ENCODE measurements around the gene SEZ6. TPM values are rescaled to one million over a fixed set of nuclear protein-coding genes. Genes with fewer than 3 reads are reported as not detected.

The SEZ6 gene
- total and polyA plus RNA-seq, 10 of the 15 experiments (the other 5 are each of a cell fraction or from before 2014, with no cell fraction given) = 0.05 to 0.87 (median 0.17) TPM; not detected in 4

GRCh38 chr17:28992625-28993600, 12.9 kb downstream of the SEZ6 start:
- no peak for ATAC-seq
- H3K36me3 ChIP-seq (ENCODE audit: control insufficient read depth in 2 of 2, insufficient read depth in 2 of 2, low read length in 1 of 2) = no peaks in the 10 kb centered on the region
- H3K9me3 ChIP-seq (replicated peaks; ENCODE audit: control insufficient read depth, insufficient read depth, low read length) = no peaks in the 10 kb centered on the region
- ChIA-PET SMC1A (ENCODE audit: uncharacterized antibody, unreplicated experiment) (interaction anchor here (1.1 kb wide), 1 partner anchor 124 kb away, joined by 3 read pairs; no protein-coding TSS in a partner anchor), POLR2A (interaction anchor here (0.6 kb wide), 1 partner anchor 440 kb away, joined by 4 read pairs; no protein-coding TSS in a partner anchor), RAD21 (ENCODE audit: unreplicated experiment) (interaction anchor here (0.6 kb wide), 1 partner anchor 180 kb away, joined by 3 read pairs; no protein-coding TSS in a partner anchor), CTCF (interaction anchor here (1.3 kb wide), 1 partner anchor 27 kb away, joined by 4 read pairs; no protein-coding TSS in a partner anchor)
- no peak for FAIRE-seq
- H4K20me1 ChIP-seq (ENCODE audit: control insufficient read depth, insufficient read depth) = no peaks in the 10 kb centered on the region
- TF ChIP-seq ESRRA (IDR thresholded peaks at IDR 0.05; ENCODE audit: low read length) (no peak), CHD4 (IDR thresholded peaks at IDR 0.05) (no peak), ZNF217 (IDR thresholded peaks at IDR 0.05) (no peak), HDAC2 (IDR thresholded peaks at IDR 0.05) (no peak), GABPA (IDR thresholded peaks at IDR 0.05; ENCODE audit: low read depth) (no peak), MTA3 (IDR thresholded peaks at IDR 0.05; ENCODE audit: borderline replicate concordance, low read length) (no peak), POLR2AphosphoS5 (IDR thresholded peaks at IDR 0.05; ENCODE audit: low read length) (no peak), NFXL1 (IDR thresholded peaks at IDR 0.05; ENCODE audit: borderline replicate concordance) (no peak), DPF2 (IDR thresholded peaks at IDR 0.05) (no peak), LARP7 (IDR thresholded peaks at IDR 0.05) (no peak)
- TF ChIP-seq, protein P1, sequence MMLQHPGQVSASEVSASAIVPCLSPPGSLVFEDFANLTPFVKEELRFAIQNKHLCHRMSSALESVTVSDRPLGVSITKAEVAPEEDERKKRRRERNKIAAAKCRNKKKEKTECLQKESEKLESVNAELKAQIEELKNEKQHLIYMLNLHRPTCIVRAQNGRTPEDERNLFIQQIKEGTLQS (IDR thresholded peaks at IDR 0.05; ENCODE audit: borderline replicate concordance, extremely low read depth, low read depth, low read length) = no peak
- no peak overlapping the region for H3K4me3 ChIP-seq
- H3K79me2 ChIP-seq (ENCODE audit: control insufficient read depth, insufficient read depth, low read length) = no peaks in the 10 kb centered on the region
- in situ Hi-C loops (cut with MboI) (no loop called here), intact Hi-C loops (cut with micrococcal nuclease; ENCODE audit: unreplicated experiment) (no loop called here)
- BruUV-seq (replicated peaks) = no TSS peak
- no peak overlapping the region for H3K4me2 ChIP-seq (ENCODE audit: control insufficient read depth, insufficient read depth)
- H3K27me3 ChIP-seq (replicated peaks in 1 of 2; ENCODE audit: control insufficient read depth in 2 of 2, insufficient read depth in 2 of 2, low read length in 1 of 2) = no peaks in the 10 kb centered on the region; a peak in 1 of 4 replicates
- no peak overlapping the region for H3K9ac ChIP-seq (ENCODE audit: control insufficient read depth, insufficient read depth, low read length)
- H2AFZ ChIP-seq (ENCODE audit: control insufficient read depth, low read depth, low read length) = no peak overlapping the region
- no peak for DNase-seq (ENCODE audit: low read depth, low spot score)
- WGBS (ENCODE audit: insufficient coverage, insufficient replicate concordance, low lambda C conversion rate, missing lambda C conversion rate) = 28% methylated on average over 11 of the region's 11 CpGs
- H3K4me1 ChIP-seq (ENCODE audit: control insufficient read depth, insufficient read depth, low read length) = peaks cover 4% of the 10 kb centered on the region; the same call in 1 of the 2 replicates
- no peak overlapping the region for H3K27ac ChIP-seq (ENCODE audit: control insufficient read depth, insufficient read depth)

Measured in GM12878 (cell line).